Occipital lobe (tissue), 2 donors: ENCODE results near the gene MKLN1. TPM values are rescaled to one million over a fixed set of nuclear protein-coding genes. Genes with fewer than 3 reads are reported as not detected.
"Not testable (repeated sequence)": the region's sequence is repeated elsewhere in the genome, so short reads cannot be mapped to it uniquely, and the experiment has no call there.

Experiments used
- DNase-seq: peaks from one replicate; lab custom pipeline; 2025; lab: John Stamatoyannopoulos, UW
- total RNA-seq: library from RNA; depleted of rRNA; stranded (reverse); fragments of >200 nt; gene quantifications from one replicate; pipeline ENCODE4 v1.2.3, GENCODE V29; 2014

Gene MKLN1
- total RNA-seq, result 64.7 TPM

DNA sequence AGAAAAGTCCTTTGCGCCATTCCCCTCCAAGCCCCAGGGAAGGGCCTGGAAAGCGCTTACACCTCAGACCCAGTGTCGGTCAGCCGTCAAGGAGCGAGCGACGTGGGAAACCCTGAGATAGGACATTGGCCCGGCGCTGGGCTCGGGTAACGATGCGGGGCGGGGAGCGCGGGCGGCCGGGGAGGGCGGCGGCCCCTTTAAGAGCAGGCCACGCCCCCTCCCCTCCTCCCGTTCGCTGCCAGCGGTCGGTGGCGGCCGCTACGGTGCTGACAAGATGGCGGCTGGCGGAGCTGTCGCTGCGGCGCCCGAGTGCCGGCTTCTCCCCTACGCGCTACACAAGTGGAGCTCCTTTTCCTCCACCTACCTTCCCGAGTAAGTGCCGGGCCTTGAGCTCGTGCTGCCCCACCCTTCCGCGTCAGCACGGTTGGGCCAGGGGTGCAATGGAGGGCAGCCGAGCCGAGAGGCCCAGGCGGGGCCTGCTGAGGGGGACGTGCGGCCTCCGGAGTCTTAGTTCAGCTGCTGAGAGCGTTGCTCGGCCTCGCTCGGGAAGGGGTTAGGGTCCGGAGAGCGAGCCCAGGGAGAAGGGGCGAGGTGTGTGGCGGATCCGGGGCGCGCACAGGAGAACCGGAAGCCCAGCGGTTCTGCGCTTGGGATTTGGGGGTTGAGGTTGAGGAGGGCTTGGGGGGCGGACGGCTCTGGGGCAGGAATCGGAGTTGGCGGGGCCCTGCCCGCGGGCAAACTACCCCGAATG is at the start of gene MKLN1:
TSS of gene MKLN1 (plus strand) at position 251 of the 751 bp plus-strand sequence. CDS start at position 275, 24 bp downstream.
- peak; percentile 85 for DNase-seq

GRCh38 chr7:131279044-131279443 is 48.6 kb upstream of the MKLN1 start:
- DNase-seq, result no peak

DNA sequence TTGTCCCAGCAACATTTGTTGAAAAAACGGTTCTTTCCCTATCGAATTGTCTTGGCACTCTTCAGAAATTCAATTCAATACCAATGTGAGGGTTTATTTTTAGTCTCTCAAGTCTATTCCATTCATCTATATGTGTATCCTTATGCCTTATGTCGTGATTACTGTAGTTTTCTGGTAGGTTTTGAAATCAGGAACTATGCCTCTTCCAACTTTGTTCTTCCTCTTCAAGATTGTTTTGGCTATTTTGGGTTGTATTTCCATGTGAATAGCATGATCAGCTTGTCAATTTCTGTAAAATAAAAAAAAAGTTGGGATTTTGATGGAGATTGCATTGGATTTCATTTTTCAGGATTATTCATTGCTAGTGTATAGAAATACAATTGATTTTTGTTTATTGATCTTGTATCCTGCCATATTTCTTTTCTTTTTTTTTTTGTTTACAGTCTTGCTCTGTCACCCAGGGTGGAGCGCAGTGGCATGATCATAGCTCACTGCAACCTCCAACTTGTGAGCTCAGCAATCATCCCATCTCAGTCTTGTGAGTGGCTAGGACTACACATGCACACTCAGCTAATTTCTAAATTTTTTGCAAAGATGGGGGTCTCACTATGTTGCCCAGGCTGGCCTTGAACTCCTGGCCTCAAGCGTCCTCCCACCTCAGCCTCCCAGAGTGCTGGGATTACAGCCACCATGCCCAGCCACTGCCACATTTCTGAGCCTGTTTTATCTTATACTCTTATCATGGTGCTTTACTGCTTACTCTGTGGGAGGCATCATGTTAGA is 46.2 kb upstream of the MKLN1 start:
- DNase-seq, result no peak

DNA sequence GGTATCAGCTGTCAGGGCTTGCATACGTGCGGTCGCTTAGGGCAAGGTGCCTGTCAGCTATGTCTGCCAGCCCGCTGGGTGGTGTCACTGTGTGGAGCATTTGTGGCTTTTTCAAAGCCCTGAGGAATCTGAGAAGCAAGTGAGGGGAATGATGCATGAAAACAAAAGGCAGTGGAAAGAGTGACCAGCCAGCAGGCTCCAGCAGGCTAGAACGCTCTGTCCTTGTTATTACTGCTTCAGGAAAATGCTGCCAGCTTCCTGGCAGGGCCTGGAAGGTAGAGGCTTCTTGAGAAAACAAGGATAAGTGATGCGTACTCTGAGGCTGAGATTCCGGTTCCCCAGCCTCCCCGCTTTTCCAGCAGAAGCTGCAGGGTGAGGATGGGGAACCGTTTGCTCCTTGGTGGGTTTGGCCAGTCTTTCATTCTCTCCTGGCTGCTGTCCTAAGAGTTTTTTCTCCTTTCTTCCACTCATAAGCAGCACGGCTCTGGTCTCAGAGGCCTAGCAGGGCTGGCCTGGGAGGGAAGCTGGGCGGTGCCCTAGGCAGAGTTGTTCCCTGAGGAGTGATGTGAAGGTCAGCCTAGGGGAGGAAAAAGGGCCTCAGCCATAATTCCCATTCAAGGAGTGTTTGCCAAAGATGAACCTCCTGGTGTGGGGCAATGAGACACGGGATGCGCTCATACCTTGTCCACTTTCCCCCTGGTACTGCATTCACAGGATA is 42.8 kb upstream of the MKLN1 start:
- no peak for DNase-seq

GRCh38 chr7:131285556-131285955 is 42.1 kb upstream of the MKLN1 start:
- DNase-seq, result no peak

DNA sequence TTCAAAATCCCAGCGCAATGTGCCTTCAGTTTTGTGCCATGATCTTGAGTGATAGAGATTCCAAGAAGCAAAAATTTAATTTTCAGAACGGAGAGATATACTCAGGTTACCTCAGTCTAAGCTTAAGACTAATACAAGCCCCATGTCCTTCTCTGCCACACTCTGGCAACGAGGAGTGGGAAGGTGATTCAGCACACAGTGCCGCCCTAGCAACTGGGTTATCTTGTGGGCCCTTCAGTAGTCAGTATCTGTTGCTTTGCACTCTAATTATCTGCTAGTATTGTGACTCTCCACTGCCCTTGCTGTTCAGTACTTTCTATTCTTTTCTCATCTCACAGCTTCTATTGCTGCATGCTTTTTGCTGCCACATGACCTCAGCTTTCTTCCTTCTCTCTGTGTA is 39.2 kb upstream of the MKLN1 start:
- no peak for DNase-seq

DNA sequence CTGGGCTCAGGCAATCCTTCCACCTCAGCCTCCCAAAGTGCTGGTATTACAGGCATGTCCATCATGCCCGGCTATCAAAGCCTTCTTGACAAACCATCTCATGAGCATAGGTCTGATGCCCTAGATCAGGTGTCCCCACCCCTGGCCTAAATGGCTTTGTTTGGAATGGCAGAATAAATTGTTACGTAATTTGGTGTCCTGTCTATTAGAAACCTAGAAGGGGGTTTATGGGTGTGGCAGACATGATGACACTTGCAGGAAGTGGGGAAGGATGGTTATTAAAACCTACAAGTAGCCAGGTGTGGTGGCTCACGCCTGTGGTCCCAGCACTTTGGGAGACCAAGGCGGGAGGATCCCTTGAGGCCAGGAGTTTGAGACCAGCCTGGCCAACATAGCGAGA is 38.6 kb upstream of the MKLN1 start:
- DNase-seq, result no peak

- no peak for DNase-seq
These were observed 35.4 kb upstream of the MKLN1 start for GRCh38 chr7:131292141-131292905.

DNA sequence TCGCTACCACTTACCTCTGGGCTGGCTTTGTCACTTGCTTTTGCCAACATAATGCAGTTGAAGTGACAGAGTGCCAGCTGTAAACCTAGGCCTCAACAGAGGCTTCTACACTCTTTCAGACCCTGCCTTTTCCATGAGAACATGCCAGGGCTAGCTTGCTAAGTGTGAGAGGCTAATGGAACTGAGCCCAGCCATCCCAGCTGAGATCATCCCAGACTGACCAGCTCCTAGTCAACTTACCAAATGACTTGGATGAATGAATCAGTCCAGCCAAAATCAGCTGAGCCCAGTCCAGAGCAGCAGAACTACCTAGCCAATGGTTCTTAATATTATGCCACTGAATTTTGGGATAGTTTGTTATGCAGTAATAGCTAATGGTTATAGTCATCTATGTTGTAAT is 34.7 kb upstream of the MKLN1 start:
- no peak for DNase-seq

DNA sequence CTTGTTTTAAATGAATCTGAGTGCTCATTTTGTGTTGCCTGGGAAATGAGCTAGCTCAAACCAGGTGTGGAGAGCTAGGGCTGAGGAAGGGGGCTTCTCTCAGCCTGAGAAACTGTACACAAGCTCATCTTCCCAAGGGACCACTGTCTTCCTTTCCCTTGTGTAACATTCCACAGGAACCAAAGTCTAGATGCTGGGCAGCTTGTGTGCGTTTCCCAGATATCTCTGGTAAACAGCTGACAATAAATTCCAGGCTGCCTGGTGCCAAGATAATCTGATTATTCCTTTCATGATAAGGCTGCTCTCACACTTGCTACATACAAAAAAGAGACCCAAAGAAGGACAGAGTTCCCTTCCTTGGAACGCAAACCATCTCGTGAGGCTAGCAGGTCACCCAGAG is 33.1 kb upstream of the MKLN1 start:
- no peak for DNase-seq

- DNase-seq, result no peak
These were observed 29.1 kb upstream of the MKLN1 start for GRCh38 chr7:131298608-131298992.

DNA sequence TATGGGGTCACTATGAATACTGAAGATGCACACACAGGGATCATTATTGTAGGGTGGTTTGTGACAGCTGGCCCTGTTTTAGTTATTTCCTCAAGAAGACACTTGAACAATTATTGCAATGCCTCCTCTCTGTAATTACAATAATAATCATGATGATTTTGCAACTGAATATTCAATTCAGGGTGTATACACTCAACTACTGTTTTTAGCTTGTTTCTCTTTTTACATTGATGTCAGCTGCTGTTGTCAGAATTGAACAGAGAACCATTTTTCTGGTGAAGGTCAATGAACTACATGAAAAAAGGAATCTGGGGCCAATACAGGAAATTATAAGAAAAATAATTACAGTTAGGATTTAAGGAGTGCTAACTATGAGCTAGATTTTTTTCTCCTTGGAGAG is 28.6 kb upstream of the MKLN1 start:
- no peak for DNase-seq

DNA sequence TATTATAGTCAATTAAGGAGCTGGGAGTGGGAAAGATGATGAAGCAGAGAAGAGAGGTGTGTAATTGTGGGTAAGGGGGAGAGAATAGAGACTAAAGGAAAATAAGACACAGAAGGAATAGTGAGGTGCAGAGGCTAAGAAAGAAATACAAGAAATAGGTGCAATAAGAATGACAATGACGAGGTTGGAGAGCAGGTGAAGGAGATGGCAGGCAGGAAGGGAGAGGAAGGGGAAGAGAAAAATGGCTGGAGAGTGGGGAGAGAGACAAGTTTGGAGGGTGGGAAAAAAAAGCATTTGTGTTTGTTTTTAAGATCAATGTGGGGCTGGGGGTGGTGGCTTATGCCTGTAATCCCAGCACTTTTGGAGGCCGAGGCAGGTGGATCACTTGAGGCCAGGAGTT is 27.6 kb upstream of the MKLN1 start:
- DNase-seq, result no peak

DNA sequence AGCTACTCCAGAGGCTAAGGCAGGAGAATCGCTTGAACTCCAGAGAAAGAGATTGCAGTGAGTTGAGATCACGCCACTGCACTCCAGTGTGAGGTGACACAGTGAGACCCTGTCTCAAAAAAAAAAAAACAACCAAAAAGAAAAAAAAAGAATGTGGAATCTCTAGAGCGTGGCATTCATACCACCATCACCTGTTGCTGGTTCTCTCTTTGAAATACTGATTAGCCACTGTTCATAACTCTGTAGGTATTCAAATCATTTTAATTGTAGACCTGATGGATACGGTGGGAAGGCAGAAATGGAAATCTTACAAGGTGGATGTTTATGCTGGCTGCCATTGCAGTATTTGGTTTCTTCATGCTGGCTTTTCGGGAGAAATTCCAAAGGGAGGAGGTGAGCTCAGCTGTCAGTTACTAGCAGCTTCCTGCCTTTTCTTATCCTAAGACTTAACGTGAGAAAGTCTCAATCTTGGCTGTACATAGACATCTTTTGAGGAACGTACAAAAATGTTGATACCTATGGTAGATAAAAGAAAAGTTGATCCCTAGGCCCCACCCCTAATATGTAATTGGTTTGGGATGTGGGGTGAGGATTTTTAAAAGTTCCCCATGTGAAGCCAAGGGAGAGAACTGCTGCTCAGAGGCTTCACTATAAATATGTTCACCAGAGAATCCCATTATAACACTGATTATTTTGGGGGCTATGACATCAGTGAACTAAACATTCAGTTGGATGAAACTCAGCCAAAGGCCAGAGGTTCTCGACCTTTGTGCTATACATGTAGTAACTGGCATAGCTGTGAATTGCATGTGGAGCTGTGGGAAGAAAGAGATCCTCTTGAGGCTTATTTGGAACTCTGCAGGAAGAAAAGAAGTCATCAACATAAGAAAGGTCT is 26.9 kb upstream of the MKLN1 start:
- no peak for DNase-seq

GRCh38 chr7:131302446-131302845 is 25.2 kb upstream of the MKLN1 start:
- no peak for DNase-seq

GRCh38 chr7:131302876-131303707 is 24.6 kb upstream of the MKLN1 start:
- DNase-seq, result peak; percentile 31

- no peak for DNase-seq
These were observed 22.5 kb upstream of the MKLN1 start for GRCh38 chr7:131305152-131305551.

- DNase-seq, result not testable (repeated sequence)
These were observed 21.6 kb upstream of the MKLN1 start for GRCh38 chr7:131306041-131306440.

DNA sequence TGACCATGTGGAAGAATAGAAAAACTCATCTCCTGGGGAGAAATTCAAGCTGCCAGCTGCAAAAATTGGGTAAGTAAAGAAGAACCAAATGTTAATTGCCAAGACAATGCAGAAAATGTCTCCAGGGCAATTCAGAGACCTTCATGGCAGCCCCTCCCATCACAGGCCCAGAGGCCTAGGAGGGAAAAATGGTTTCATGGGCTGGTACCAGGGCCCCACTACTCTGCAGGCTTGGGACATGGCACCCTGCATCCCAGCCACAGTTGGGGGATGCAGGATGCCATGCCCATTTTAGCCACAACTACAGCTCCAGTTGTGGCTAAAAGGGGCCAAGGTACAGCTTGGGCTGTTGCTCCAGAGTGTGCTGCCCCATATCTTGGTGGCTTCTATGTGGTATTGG is 20.9 kb upstream of the MKLN1 start:
- no peak for DNase-seq

GRCh38 chr7:131307627-131308026 is 20.0 kb upstream of the MKLN1 start:
- no peak for DNase-seq
